HCT116 (cell line): ENCODE measurements around the gene FGL2. TPM values are rescaled to one million over a fixed set of nuclear protein-coding genes. Genes with fewer than 3 reads are reported as not detected.
"Not testable (repeated sequence)": the region's sequence is repeated elsewhere in the genome, so short reads cannot be mapped to it uniquely, and the experiment has no call there.

ENCODE experiments used
- ATAC-seq: fragments of 200-7000 bp; cut with Tn5 transposase; 2 replicates; pipeline ENCODE4 v1.9.1; 2020; ENCODE audit warnings: mild to moderate bottlenecking, moderate library complexity
- BruUV-seq: library from RNA; stranded (reverse); fragments of 400-500 nt; replicated peaks from 2 replicates; lab custom pipeline; 2021; lab: Mats Ljungman, UMichigan
- CTCF ChIA-PET: fragments of 300-600 bp; sonication (Branson Sonifier 250); formaldehyde crosslinking; loops from one replicate; lab custom pipeline; 2021; ENCODE audit warnings: antibody characterized with exemption; lab: Charles Lee
- POLR2A ChIA-PET: fragments of 300-600, 350-600 bp; sonication (Branson Sonifier 250); formaldehyde crosslinking; loops from one replicate; lab custom pipeline; 2021; ENCODE audit warnings: antibody characterized with exemption; lab: Charles Lee
- RAD21 ChIA-PET, 2 experiments: fragments of 300-600 bp; sonication (Branson Sonifier 250); formaldehyde crosslinking; loops; one replicate each; lab custom pipeline; 2023; ENCODE audit warnings: low total read pairs in 2 of 2; ENCODE audit not compliant: uncharacterized antibody in 2 of 2, unreplicated experiment in 2 of 2, low non-redundant PET in 1 of 2; lab: Charles Lee
- DNase-seq: peaks from one replicate; pipeline ENCODE4 v3.0.0-alpha.2; 2010; ENCODE audit warnings: low read depth, low spot score
- H2AFZ ChIP-seq: fragments of 200-600 bp; shearing (Covaris generic), sonication (generic); 2 replicates; pipeline ENCODE4 v1.6.1; 2017; ENCODE audit warnings: low read depth, mixed run types, mixed read lengths, antibody characterized with exemption, low read length; ENCODE audit not compliant: poor library complexity, severe bottlenecking
- H3K27ac ChIP-seq: 2 replicates; pipeline ENCODE4 v1.5.1; 2012; ENCODE audit warnings: low read depth, low read length
- H3K27me3 ChIP-seq: fragments of 200-600 bp; sonication (generic); 2 replicates; pipeline ENCODE4 v1.6.1; 2016; ENCODE audit warnings: mixed run types, low read length, mixed read lengths; ENCODE audit not compliant: insufficient read depth
- H3K36me3 ChIP-seq, 2 experiments: fragments of 200-500 bp in 1 of 2; fragments of 200-600 bp in 1 of 2; sonication (Bioruptor generic) in 1 of 2; sonication (generic) in 1 of 2; 2 replicates each; pipeline versions ENCODE4 v1.5.1 to v1.6.1; 2014 to 2016; ENCODE audit warnings: low read length in 2 of 2, inconsistent platforms in 1 of 2, mixed read lengths in 1 of 2, mixed run types in 1 of 2; ENCODE audit not compliant: insufficient read depth in 2 of 2, control insufficient read depth in 1 of 2
- H3K4me1 ChIP-seq, 2 experiments: fragments of 200-600 bp in 1 of 2; sonication (generic) in 1 of 2; 2 replicates each; pipeline versions ENCODE4 v1.5.1 to v1.6.1; 2012 to 2017; ENCODE audit warnings: low read length in 2 of 2, inconsistent platforms in 1 of 2, mild to moderate bottlenecking in 1 of 2, mixed read lengths in 1 of 2, mixed run types in 1 of 2, moderate library complexity in 1 of 2; ENCODE audit not compliant: insufficient read depth in 2 of 2, control insufficient read depth in 1 of 2
- H3K4me2 ChIP-seq: fragments of 200-600 bp; sonication (generic); 2 replicates; pipeline ENCODE4 v1.6.1; 2017; ENCODE audit warnings: mixed run types, low read length, mixed read lengths
- H3K4me3 ChIP-seq, 2 experiments: fragments of 200-600 bp in 1 of 2; sonication (generic) in 1 of 2; replicated peaks in 1 of 2; 2 replicates each; pipeline ENCODE4 v1.5.1; 2011 to 2016; ENCODE audit warnings: low read length in 2 of 2, control low read depth in 1 of 2, low read depth in 1 of 2, mild to moderate bottlenecking in 1 of 2, mixed read lengths in 1 of 2, mixed run types in 1 of 2
- H3K79me2 ChIP-seq: fragments of 200-600 bp; sonication (generic); 2 replicates; pipeline ENCODE4 v1.6.1; 2017; ENCODE audit warnings: mild to moderate bottlenecking, mixed run types, low read length, moderate library complexity, mixed read lengths; ENCODE audit not compliant: insufficient read depth
- H3K9ac ChIP-seq: fragments of 200-600 bp; sonication (generic); 2 replicates; pipeline ENCODE4 v1.6.1; 2016; ENCODE audit warnings: low read length, mixed read lengths
- H3K9me2 ChIP-seq: fragments of 200-600 bp; sonication (generic), shearing (Covaris generic); 2 replicates; pipeline ENCODE4 v1.6.1; 2017; ENCODE audit warnings: mixed run types, mild to moderate bottlenecking, moderate library complexity; ENCODE audit not compliant: insufficient read depth
- H3K9me3 ChIP-seq, 2 experiments: fragments of 200-500 bp in 1 of 2; fragments of 200-600 bp in 1 of 2; sonication (Bioruptor generic) in 1 of 2; sonication (generic) in 1 of 2; 2 replicates each; pipeline ENCODE4 v1.6.1; 2014 to 2017; ENCODE audit warnings: low read length in 2 of 2, mixed read lengths in 2 of 2, inconsistent platforms in 1 of 2, low read depth in 1 of 2, mild to moderate bottlenecking in 1 of 2, mixed run types in 1 of 2, moderate library complexity in 1 of 2; ENCODE audit not compliant: control insufficient read depth in 1 of 2, insufficient read depth in 1 of 2
- H4K20me1 ChIP-seq: fragments of 200-600 bp; sonication (generic), shearing (Covaris generic); 2 replicates; pipeline ENCODE4 v1.6.1; 2017; ENCODE audit warnings: mixed run types, mild to moderate bottlenecking, moderate library complexity; ENCODE audit not compliant: insufficient read depth
- intact Hi-C: fragments of 100-400 bp; cut with micrococcal nuclease; formaldehyde crosslinking; loops from 2 replicates; pipeline ENCODE4 v1.10.0; 2022
- total RNA-seq: library from RNA; stranded (reverse); gene quantifications from one replicate; pipeline ENCODE4 v1.2.1, GENCODE V29; 2021; ENCODE audit not compliant: unreplicated experiment

The FGL2 gene
- total RNA-seq, 1 experiment from 2014 or later, result not detected

DNA sequence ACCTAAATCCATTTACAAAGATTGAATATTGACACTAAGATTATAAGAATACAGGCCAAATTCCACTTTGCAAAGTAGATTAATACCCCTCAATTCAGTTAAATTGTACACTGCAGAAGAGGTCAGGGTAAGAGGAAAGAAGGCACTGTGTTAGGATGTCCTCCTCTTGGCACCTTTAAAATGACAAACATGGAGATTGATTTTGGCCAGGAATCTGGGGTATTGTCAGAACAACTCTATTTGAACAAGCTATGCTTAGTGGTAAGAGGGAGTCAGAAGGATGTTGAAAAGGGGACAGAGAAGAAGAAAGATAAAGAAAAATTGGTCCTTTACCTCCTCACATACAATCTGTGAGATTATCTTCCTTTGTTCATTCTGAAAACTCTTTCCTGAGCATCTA lies 21.6 kb downstream of the FGL2 start:
- BruUV-seq, intact Hi-C loops: not testable (repeated sequence)

GRCh38 chr7:77177321-77177904 lies 22.2 kb downstream of the FGL2 start:
- BruUV-seq, intact Hi-C loops, H3K27me3 ChIP-seq, H3K4me2 ChIP-seq, H3K9me3 ChIP-seq, H4K20me1 ChIP-seq, DNase-seq, H3K4me1 ChIP-seq, RAD21 ChIA-PET, H2AFZ ChIP-seq, ATAC-seq, H3K4me3 ChIP-seq, H3K9ac ChIP-seq, H3K9me2 ChIP-seq, H3K27ac ChIP-seq, POLR2A ChIA-PET, H3K79me2 ChIP-seq, H3K36me3 ChIP-seq, CTCF ChIA-PET: not testable (repeated sequence)

More for the DNA sequence above, 21.6 kb downstream of the FGL2 start:
- H3K9me3 ChIP-seq, RAD21 ChIA-PET, H3K9me2 ChIP-seq, H3K9ac ChIP-seq, H3K27ac ChIP-seq, H2AFZ ChIP-seq, H3K4me2 ChIP-seq, CTCF ChIA-PET, H4K20me1 ChIP-seq, DNase-seq, H3K36me3 ChIP-seq, ATAC-seq, H3K4me1 ChIP-seq, H3K79me2 ChIP-seq, H3K4me3 ChIP-seq, POLR2A ChIA-PET, H3K27me3 ChIP-seq: not testable (repeated sequence)

- ATAC-seq, H3K79me2 ChIP-seq, H3K36me3 ChIP-seq, H3K27ac ChIP-seq, POLR2A ChIA-PET, H3K9ac ChIP-seq, H3K4me1 ChIP-seq, DNase-seq, RAD21 ChIA-PET, H2AFZ ChIP-seq, H3K9me2 ChIP-seq, intact Hi-C loops, H3K4me3 ChIP-seq, BruUV-seq, H3K9me3 ChIP-seq, H4K20me1 ChIP-seq, H3K27me3 ChIP-seq, H3K4me2 ChIP-seq, CTCF ChIA-PET: not testable (repeated sequence)
These were observed 24.3 kb downstream of the FGL2 start for GRCh38 chr7:77175274-77175800.

GRCh38 chr7:77174418-77174817 lies 25.2 kb downstream of the FGL2 start:
- H3K4me1 ChIP-seq, POLR2A ChIA-PET, RAD21 ChIA-PET: not testable (repeated sequence)

More at GRCh38 chr7:77174418-77174817, 25.2 kb downstream of the FGL2 start:
- H3K27ac ChIP-seq, H2AFZ ChIP-seq, CTCF ChIA-PET, intact Hi-C loops, H3K9me3 ChIP-seq, BruUV-seq, H3K9me2 ChIP-seq, H3K27me3 ChIP-seq, H3K4me2 ChIP-seq, H3K9ac ChIP-seq, H4K20me1 ChIP-seq, H3K36me3 ChIP-seq, DNase-seq, H3K79me2 ChIP-seq, ATAC-seq, H3K4me3 ChIP-seq: not testable (repeated sequence)
